Mesenchymal stem cell (in vitro differentiated cells and primary cell): ENCODE results near the gene TANC2.

ENCODE experiments used
- DNase-seq: peaks from one replicate; pipeline ENCODE4 v3.0.0-alpha.2; 2013
- H2AFZ ChIP-seq: one replicate; pipeline ENCODE4 v1.6.1; 2013; ENCODE audit warnings: low read depth, mild to moderate bottlenecking, control low read depth, inconsistent platforms, low read length, moderate library complexity
- H2AK5ac ChIP-seq: 2 replicates; pipeline ENCODE4 v1.6.1; 2013; ENCODE audit warnings: low read length, moderate library complexity, mild to moderate bottlenecking, inconsistent platforms; ENCODE audit not compliant: severe bottlenecking
- H2BK120ac ChIP-seq: one replicate; pipeline ENCODE4 v1.6.1; 2013; ENCODE audit warnings: low read depth, mild to moderate bottlenecking, inconsistent platforms, low read length, moderate library complexity
- H2BK12ac ChIP-seq, 2 experiments: one replicate each; pipeline ENCODE4 v1.6.1; 2013; ENCODE audit warnings: inconsistent platforms in 2 of 2, low read length in 2 of 2, mild to moderate bottlenecking in 2 of 2, moderate library complexity in 2 of 2, control low read depth in 1 of 2
- H2BK15ac ChIP-seq: one replicate; pipeline ENCODE4 v1.6.1; 2013; ENCODE audit warnings: mild to moderate bottlenecking, low read depth, inconsistent platforms; ENCODE audit not compliant: poor library complexity, severe bottlenecking
- H2BK5ac ChIP-seq: 2 replicates; pipeline ENCODE4 v1.6.1; 2013; ENCODE audit warnings: low read depth, mild to moderate bottlenecking, low read length, control low read depth, inconsistent platforms; ENCODE audit not compliant: poor library complexity, severe bottlenecking
- H3K14ac ChIP-seq, 2 experiments: one replicate each; pipeline ENCODE4 v1.6.1; 2013; ENCODE audit warnings: inconsistent platforms in 2 of 2, low read length in 2 of 2, control low read depth in 1 of 2, mild to moderate bottlenecking in 1 of 2, moderate library complexity in 1 of 2
- H3K18ac ChIP-seq, 2 experiments: one replicate each; pipeline ENCODE4 v1.6.1; 2013; ENCODE audit warnings: inconsistent platforms in 2 of 2, low read length in 2 of 2, control low read depth in 1 of 2, low read depth in 1 of 2, mild to moderate bottlenecking in 1 of 2
- H3K23ac ChIP-seq, 2 experiments: one replicate each; pipeline ENCODE4 v1.6.1; 2013; ENCODE audit warnings: inconsistent platforms in 2 of 2, low read length in 2 of 2, mild to moderate bottlenecking in 2 of 2, moderate library complexity in 2 of 2, control low read depth in 1 of 2
- H3K27ac ChIP-seq: 2 replicates; pipeline ENCODE4 v1.5.1; 2013; ENCODE audit warnings: mild to moderate bottlenecking, moderate library complexity, low read length, control low read depth, inconsistent platforms; ENCODE audit not compliant: poor library complexity, severe bottlenecking
- H3K27me3 ChIP-seq, 2 experiments: 2 replicates each; pipeline versions ENCODE4 v1.6.1 to v1.7.0; 2013; ENCODE audit warnings: low read length in 2 of 2, mild to moderate bottlenecking in 2 of 2, moderate library complexity in 2 of 2, control low read depth in 1 of 2, inconsistent platforms in 1 of 2; ENCODE audit not compliant: control insufficient read depth in 1 of 2, insufficient read depth in 1 of 2
- H3K36me3 ChIP-seq, 2 experiments: 2 replicates each; pipeline versions ENCODE4 v1.6.1 to v1.7.0; 2013; ENCODE audit warnings: low read length in 2 of 2, control low read depth in 1 of 2, inconsistent platforms in 1 of 2, low read depth in 1 of 2, mild to moderate bottlenecking in 1 of 2; ENCODE audit not compliant: insufficient read depth in 2 of 2, control insufficient read depth in 1 of 2
- H3K4ac ChIP-seq, 2 experiments: one replicate each; pipeline ENCODE4 v1.6.1; 2013; ENCODE audit warnings: inconsistent platforms in 2 of 2, low read length in 2 of 2, mild to moderate bottlenecking in 2 of 2, moderate library complexity in 2 of 2, control low read depth in 1 of 2, low read depth in 1 of 2
- H3K4me1 ChIP-seq: 2 replicates; pipeline ENCODE4 v1.6.1; 2013; ENCODE audit warnings: low read depth, low read length, control low read depth; ENCODE audit not compliant: control insufficient read depth, insufficient read depth
- H3K4me2 ChIP-seq: 2 replicates; pipeline ENCODE4 v1.6.1; 2013; ENCODE audit warnings: low read length, mild to moderate bottlenecking, inconsistent platforms; ENCODE audit not compliant: poor library complexity, severe bottlenecking
- H3K4me3 ChIP-seq, 2 experiments: 2 replicates each; pipeline versions ENCODE4 v1.5.1 to v1.7.0; 2013; ENCODE audit warnings: low read length in 2 of 2, mild to moderate bottlenecking in 2 of 2, control low read depth in 1 of 2, low read depth in 1 of 2; ENCODE audit not compliant: insufficient read depth in 1 of 2
- H3K79me1 ChIP-seq: replicated peaks from 2 replicates; pipeline ENCODE4 v1.6.1; 2013; ENCODE audit warnings: mild to moderate bottlenecking, control low read depth, low read length, inconsistent platforms; ENCODE audit not compliant: poor library complexity, severe bottlenecking
- H3K9ac ChIP-seq: 2 replicates; pipeline ENCODE4 v1.7.0; 2013; ENCODE audit warnings: mild to moderate bottlenecking, low read length, moderate library complexity
- H3K9me3 ChIP-seq: 2 replicates; pipeline ENCODE4 v1.7.0; 2013; ENCODE audit warnings: mild to moderate bottlenecking, low read length; ENCODE audit not compliant: control insufficient read depth
- H4K8ac ChIP-seq: one replicate; pipeline ENCODE4 v1.6.1; 2013; ENCODE audit warnings: inconsistent platforms, mild to moderate bottlenecking, low read length, moderate library complexity
- H4K91ac ChIP-seq: one replicate; pipeline ENCODE4 v1.6.1; 2013; ENCODE audit warnings: mild to moderate bottlenecking, low read length, inconsistent platforms
- WGBS: methylation state at CpG from one replicate; pipeline ENCODE4 v1.1.7; 2013; ENCODE audit warnings: mixed read lengths; 5-methylcytosine and 5-hydroxymethylcytosine counted together

TANC2 gene

DNA sequence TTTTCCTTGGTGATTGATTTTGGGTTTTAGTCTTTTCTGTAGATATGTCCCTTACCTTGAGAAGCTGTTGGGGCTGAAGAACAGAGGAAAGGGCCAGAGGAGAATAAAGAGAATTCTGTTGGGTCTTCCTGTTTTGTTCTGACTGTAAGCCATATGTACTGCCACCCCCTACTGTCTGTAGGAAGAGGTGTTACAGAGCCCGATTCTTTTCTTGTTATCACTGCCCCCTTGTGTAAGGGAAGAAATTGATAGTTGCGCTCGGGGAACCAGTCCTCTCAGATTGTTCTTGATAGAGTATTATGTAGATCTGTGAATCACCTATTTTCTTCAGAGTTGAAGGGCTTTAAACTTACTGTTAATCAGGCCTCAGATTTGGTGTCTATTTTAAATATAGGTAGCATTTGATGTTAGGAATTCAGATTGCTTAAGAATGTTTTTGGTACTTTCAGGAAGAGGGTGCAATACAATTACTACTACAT, 2.4 kb downstream of the TANC2 start:
- Histone ChIP-seq H3K18ac (no peak overlapping the region), H3K4me2 (peak overlapping the region; percentile 40), H3K4me1 (peaks cover 10% of the 10 kb centered on the region), H2BK120ac (no peak overlapping the region), H3K27ac (peak overlapping the region; percentile 13), H2AK5ac (no peak overlapping the region), H2BK15ac (no peak overlapping the region), H3K4me3 (peak overlapping the region in 1 of 2 experiments; percentile 97), H3K36me3 (peaks cover 0 to 2% of the 10 kb centered on the region in 2 experiments), H3K9ac (peak overlapping the region; percentile 87), H4K91ac (no peak overlapping the region), H3K23ac (no peak overlapping the region), H3K4ac (no peak overlapping the region), H3K14ac (no peak overlapping the region), H3K27me3 (no peaks in the 10 kb centered on the region), H2AFZ (no peak overlapping the region), H2BK12ac (no peak overlapping the region), H2BK5ac (no peak overlapping the region), H4K8ac (no peak overlapping the region), H3K9me3 (no peaks in the 10 kb centered on the region), H3K79me1 (no peaks in the 10 kb centered on the region)
- WGBS = 0% methylated on average over 3 of the region's 3 CpGs
- peak; percentile 91 for DNase-seq

DNA sequence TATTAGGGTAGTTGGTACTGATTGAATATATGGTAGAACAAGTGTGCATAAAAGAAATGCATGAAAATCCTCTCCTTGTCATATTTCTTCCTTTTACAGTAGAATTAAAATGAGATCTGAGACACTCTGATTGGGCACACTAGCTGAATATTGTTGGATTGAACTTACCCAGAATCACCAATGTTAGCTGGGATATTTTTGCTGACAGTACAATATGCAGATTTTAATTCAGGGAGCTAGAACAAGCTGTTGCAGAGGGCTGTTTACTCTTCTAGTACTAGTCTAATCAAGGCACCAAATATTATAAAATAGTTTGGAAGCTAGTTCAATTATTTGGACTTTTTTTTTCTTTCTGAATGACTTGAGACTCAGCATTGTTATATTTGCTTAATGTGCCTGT, 4.6 kb downstream of the TANC2 start:
- H3K9ac ChIP-seq = no peak overlapping the region
- H4K91ac ChIP-seq = no peak overlapping the region
- H3K9me3 ChIP-seq = no peaks in the 10 kb centered on the region
- H3K4me3 ChIP-seq = no peak overlapping the region
- no peak overlapping the region for H3K23ac ChIP-seq
- H2BK15ac ChIP-seq = no peak overlapping the region
- H3K18ac ChIP-seq = no peak overlapping the region
- DNase-seq = no peak
- H4K8ac ChIP-seq = no peak overlapping the region
- H2BK120ac ChIP-seq = no peak overlapping the region
- H3K79me1 ChIP-seq = peaks cover 1% of the 10 kb centered on the region
- H3K14ac ChIP-seq = no peak overlapping the region
- H3K4ac ChIP-seq = no peak overlapping the region
- no peak overlapping the region for H2BK12ac ChIP-seq
- no peak overlapping the region for H2AK5ac ChIP-seq
- no peak overlapping the region for H3K4me2 ChIP-seq
- H3K27me3 ChIP-seq = no peaks in the 10 kb centered on the region
- peaks cover 0 to 2% of the 10 kb centered on the region in 2 experiments for H3K36me3 ChIP-seq
- H2AFZ ChIP-seq = no peak overlapping the region
- peaks cover 7% of the 10 kb centered on the region for H3K4me1 ChIP-seq
- H3K27ac ChIP-seq = no peak overlapping the region
- H2BK5ac ChIP-seq = no peak overlapping the region

DNA sequence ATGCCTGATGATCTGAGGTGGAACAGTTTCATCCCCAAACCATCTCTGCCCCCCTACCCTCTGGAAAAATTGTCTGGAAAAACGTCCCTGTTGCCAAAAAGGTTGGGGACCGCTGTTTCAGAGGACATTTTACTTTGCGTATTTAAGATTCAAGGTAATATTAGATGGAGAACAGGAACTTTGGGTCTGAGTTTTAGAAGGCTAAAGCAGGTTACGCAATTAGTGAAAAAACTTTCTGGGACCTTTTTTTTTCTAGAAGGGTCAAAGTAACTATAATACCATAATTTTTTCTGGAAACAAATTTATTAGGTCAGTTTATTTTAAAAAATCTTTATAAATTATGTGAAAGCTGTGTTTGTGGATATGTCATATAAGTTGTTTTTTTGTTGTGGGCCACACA, 5.8 kb downstream of the TANC2 start:
- Histone ChIP-seq H2BK120ac (no peak overlapping the region), H3K23ac (no peak overlapping the region), H2BK15ac (no peak overlapping the region), H2BK12ac (no peak overlapping the region), H3K4me1 (peaks cover 4% of the 10 kb centered on the region), H3K79me1 (peaks cover 3% of the 10 kb centered on the region), H3K36me3 (peaks cover 0 to 2% of the 10 kb centered on the region in 2 experiments), H2AFZ (no peak overlapping the region), H4K8ac (no peak overlapping the region), H3K18ac (no peak overlapping the region), H3K4ac (no peak overlapping the region), H3K27ac (no peak overlapping the region), H3K4me2 (no peak overlapping the region), H3K4me3 (no peak overlapping the region), H3K27me3 (no peaks in the 10 kb centered on the region), H4K91ac (no peak overlapping the region), H2BK5ac (no peak overlapping the region), H3K9ac (no peak overlapping the region), H3K14ac (no peak overlapping the region), H2AK5ac (no peak overlapping the region), H3K9me3 (peaks cover 5% of the 10 kb centered on the region)
- WGBS = 70% methylated on average over 4 of the region's 4 CpGs
- no peak for DNase-seq

DNA sequence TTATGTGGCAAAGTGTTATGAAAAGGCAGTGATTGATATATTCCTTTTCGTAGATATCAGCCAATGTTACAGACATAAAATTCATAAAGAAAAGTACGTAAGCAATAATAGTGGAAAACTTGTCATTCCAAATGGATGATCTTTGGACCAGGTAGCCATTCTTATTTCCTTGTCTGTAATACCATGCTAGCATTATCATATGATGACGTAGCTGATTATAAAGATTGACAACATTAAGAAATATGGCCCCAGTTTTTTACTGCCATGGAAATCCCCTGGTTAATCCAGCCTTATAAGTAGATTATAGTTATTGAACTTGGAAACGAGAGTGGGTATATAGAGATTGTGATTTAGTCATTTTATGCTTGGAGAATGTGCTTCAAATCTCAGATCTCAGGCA, 8.8 kb downstream of the TANC2 start:
- Histone ChIP-seq H3K23ac (no peak overlapping the region), H4K91ac (no peak overlapping the region), H3K9ac (no peak overlapping the region), H2BK15ac (no peak overlapping the region), H2BK12ac (no peak overlapping the region), H2BK5ac (no peak overlapping the region), H3K4ac (no peak overlapping the region), H3K14ac (no peak overlapping the region), H3K18ac (no peak overlapping the region), H3K4me2 (no peak overlapping the region), H3K4me3 (no peak overlapping the region), H2BK120ac (no peak overlapping the region), H3K27me3 (no peaks in the 10 kb centered on the region), H3K79me1 (peaks cover 6% of the 10 kb centered on the region), H4K8ac (no peak overlapping the region), H2AK5ac (no peak overlapping the region), H3K27ac (no peak overlapping the region), H3K4me1 (peaks cover 6% of the 10 kb centered on the region), H2AFZ (no peak overlapping the region), H3K9me3 (peaks cover 5% of the 10 kb centered on the region), H3K36me3 (peaks cover 0 to 2% of the 10 kb centered on the region in 2 experiments)
- 100% methylated on average over 2 of the region's 4 CpGs for WGBS
- DNase-seq = no peak
